ENCODE results near the gene SH3RF2.

Gene SH3RF2

DNA sequence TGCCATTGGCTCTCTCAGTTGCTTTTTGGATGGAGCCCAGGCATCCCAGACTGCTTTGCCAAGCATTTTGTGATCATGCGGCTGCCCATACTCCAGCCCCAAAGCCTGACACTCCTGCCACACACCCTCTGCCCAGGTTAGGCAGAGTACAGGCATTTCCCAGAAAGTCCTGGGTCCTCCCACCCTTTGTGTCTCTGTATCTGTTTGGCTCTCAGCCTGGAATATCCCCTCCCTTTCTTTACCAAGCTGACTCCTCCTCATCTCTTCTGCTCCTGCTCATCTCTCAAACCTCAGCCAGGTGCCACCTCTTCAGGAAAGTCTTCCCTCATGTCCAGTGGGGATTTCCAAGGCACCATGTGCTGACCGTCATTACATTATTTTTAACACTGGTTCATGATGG, 14.3 kb upstream of the SH3RF2 start:
- no peak for DNase-seq (ENCODE audit: low read depth in 2 of 2)

DNA sequence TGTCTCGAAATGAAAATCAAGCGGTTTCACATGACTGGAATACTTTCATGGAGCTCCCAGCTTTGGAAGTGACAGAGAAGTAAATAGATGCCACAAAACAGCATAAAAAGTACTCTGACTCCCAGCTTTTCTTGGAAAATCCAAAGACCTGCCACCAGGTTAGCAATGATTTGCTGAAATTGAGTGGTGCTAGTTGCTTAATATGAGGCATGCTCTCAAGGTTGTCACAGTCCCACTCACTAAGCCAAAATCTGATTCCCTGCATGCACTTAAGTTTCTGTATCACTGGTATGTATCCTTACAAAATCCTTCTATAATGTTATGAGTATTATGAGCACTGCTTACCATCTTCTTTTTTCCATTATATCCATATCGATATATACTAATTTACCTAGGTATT, 13.0 kb upstream of the SH3RF2 start:
- DNase-seq (ENCODE audit: low read depth in 2 of 2): no peak

DNA sequence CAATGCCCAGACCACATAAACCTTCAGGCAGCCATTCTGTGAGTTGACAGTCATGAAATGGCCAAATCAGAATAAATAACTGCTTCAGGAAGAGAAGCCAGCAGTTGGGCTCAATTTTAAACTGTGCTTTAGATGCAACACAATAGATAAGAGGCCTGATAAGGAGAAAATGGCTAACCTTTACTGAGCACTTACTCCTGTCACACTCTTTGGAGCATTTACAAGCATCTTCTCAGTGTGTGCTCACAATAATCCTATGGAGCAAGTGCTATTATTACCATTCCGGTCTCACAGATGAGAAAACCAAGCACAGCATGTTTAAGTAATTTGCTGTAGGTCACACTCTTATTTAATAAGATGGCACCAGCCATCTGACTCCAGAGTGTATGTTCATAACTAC, 11.5 kb upstream of the SH3RF2 start:
- DNase-seq (ENCODE audit: low read depth in 2 of 2): no peak

- DNase-seq (ENCODE audit: low read depth in 2 of 2): no peak
These were observed 11.0 kb upstream of the SH3RF2 start for GRCh38 chr5:145925353-145925752.

GRCh38 chr5:145925803-145926202, 10.6 kb upstream of the SH3RF2 start:
- DNase-seq (ENCODE audit: low read depth in 2 of 2): no peak

DNA sequence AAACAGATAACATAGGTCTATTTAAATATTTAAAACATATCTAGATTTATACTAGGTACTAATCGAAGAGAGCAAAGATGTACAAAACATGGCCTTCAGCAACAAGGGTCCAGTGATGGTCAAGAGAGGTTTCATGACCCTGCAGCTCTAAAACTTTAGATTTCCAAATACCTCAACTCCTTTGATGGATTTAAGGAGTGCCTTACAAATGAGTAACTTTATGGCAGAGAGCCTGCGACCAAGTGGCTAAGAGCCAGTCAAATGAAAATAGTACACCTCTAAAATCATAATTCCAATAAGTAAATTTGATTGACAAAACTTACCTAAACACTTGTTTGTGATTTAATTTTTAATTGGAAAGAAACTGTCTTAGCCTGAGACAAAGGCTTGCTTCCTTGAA, 4.7 kb upstream of the SH3RF2 start:
- DNase-seq (ENCODE audit: low read depth in 2 of 2): no peak

- DNase-seq (ENCODE audit: low read depth in 2 of 2): no peak
These were observed 2.1 kb upstream of the SH3RF2 start for GRCh38 chr5:145934276-145934675.

- DNase-seq (ENCODE audit: low read depth in 2 of 2): no peak
These were observed 1.3 kb downstream of the SH3RF2 start for GRCh38 chr5:145937432-145938250.

DNA sequence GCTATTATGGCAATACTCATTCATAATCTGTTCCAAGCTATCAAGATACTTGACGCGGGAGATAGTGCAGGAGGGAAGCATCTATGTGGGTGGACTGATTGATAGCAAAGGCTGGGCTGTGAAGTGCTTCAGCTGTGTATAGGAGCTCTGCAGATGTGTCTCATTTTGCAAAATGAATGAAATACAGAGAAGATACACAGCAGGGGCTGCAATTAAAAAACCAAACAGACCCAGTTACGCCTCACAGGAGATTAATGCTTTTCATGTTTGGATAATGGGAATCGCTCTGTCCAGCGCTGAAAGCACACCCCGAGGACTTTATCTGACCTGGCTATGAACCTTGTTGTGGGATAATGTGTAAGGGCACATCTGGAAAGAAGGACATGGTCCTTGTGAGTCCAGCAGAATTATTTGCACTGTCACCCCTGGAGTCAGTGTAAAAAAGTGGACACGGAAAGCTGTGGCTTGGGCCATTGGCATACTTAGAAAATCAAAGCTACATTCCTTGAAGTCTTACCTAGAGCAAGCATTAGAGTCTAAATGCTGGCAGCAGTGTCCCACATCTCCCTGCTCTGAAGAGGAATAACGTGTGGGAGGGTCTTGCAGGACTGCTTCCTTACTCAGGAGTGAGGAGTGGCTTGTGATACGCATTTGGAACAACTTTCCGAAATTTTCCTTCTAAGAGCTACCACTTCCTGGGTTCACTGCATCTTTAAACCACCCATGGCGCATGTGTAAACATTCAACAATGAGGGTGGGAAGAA, 2.6 kb downstream of the SH3RF2 start:
- DNase-seq (ENCODE audit: low read depth in 2 of 2): no peak

DNA sequence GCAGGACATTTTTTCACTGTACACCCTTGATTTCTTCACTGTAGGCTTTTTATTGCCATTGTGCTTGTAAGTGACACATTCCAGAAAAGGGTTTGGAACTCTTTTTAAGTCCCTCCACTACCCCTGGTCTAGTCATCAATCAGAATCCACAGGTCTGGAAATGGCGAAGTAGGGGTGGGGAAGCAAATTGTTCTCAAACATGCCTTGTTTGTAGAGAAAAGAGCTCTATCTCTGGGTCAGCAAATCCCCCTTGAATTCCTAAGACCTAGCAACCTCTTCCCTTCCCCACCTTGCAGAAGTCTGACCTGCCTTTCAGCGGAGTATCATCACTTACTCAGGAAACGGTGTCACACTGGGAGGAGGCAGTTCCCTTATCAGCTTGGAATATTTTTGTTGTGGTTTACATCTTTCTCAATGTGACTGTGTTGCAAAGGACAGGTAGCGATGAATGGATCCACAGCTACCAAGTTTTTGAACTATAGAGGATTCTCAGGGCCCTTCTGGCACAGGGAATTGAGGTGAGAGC, 3.2 kb downstream of the SH3RF2 start:
- DNase-seq (ENCODE audit: low read depth in 2 of 2): no peak

DNA sequence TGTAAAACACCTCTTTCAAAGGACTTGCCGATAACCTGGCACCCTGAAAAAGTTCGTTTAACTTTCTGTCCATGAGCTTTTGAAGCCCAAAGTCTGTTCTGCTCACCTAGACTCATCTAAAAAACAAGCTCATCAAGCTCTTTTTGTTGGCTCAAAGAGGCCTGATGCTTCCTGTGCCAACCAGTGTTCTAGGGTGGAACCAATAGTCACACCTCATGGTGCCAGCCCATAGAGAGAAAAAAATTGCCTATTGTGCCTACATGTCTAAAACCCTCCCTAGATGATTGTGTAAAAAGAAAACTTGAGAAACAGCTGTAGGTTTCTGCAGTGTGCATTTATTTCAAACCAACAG, 4.7 kb downstream of the SH3RF2 start:
- DNase-seq (ENCODE audit: low read depth in 2 of 2): no peak

DNA sequence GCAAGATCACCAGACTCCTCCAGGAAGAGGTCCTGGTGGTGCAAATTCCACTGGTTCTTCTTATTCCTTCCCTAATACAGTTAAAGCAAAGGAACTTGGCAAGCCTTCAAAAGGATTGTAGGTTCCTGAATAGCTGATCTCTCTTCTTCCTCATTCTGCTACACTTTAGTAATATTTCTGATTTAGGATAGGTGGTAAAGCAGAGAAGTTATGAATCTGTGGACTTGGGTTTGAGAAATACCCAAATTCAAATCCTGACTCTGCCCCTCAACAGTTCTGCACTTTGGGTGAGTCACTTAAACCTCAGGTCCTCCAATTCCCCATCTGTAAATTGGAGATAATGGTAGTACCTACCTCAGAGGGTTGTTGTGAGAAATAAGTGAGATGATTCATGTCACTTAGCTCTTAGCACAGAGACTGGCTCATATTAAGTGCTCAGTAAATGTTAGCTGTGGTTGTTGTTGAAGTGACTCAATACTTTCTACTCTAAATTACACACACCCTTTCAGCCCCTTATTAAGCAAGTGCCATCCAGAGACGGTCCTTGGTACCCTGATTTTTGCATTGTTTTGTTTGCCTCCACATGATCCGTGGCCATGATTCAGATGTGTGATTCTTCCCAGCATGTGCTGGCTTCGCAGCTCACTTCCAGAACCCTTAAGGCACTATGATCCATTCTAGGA, 5.2 kb downstream of the SH3RF2 start:
- no peak for DNase-seq (ENCODE audit: low read depth in 2 of 2)

- no peak for DNase-seq (ENCODE audit: low read depth in 2 of 2)
These were observed 5.8 kb downstream of the SH3RF2 start for GRCh38 chr5:145942201-145942600.

DNA sequence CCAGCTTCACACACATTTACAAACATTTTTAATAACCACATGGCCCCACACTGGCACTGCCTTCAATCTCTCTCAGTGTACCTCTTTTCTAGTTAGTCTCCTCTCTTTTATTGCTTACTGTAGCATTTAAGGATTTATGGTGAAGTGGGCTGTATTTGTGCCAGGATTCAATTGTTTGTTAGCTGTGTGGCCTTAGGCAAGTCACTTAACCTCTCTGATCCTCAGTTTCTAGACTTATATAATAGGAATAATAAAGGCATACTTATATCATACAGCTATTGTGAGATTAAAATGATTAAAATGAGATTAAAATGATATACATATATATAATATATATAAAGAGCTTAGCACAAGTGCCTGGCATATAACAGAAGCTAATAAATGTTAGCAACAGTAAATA, 6.4 kb downstream of the SH3RF2 start:
- no peak for DNase-seq (ENCODE audit: low read depth in 2 of 2)

- DNase-seq (ENCODE audit: low read depth in 2 of 2): no peak
These were observed 7.3 kb downstream of the SH3RF2 start for GRCh38 chr5:145943674-145944121.

DNA sequence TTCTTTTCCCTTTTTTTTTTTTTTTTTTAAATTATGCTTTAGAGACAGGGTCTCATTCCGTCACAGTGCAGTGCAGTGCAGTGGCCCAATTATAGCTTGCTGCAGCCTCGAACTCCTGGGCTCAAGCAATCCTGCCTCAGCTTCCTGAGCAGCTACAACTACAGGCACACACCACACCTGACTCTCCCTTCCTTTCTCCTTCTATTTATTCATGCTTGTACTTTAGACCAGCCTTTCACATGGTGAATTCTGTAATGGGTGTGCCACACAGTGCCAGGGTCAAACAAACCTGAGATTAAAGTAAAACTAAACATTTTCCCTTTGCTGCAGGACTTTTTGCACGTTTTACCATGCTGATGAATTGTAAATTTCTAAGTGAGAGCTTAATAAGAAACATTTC, 8.0 kb downstream of the SH3RF2 start:
- DNase-seq (ENCODE audit: low read depth in 2 of 2): no peak

DNA sequence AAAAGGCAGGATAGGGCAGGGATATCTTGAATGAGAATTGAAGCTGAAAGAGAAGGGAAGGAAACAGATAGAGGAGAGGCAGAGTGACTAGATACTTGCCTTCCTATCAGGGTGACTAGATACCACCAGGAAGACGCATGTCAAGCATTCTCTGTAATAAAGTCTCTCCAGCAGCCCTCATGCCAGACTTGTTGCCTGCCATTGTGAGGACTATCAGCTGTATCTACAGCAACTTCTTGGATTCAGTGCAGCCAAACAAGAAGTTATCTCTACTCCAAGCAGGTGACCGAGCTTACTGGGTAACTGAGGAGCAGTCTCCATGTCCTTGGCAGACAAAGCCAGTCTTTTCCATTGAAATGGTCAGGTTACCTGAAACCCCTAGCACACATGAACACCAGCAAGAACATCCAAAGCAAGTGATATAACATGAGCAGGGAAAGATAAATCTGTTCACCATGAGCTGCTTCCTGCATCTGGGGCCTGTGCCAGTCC, 9.3 kb downstream of the SH3RF2 start:
- DNase-seq (ENCODE audit: low read depth in 2 of 2): no peak

GRCh38 chr5:145946112-145946861, 9.9 kb downstream of the SH3RF2 start:
- no peak for DNase-seq (ENCODE audit: low read depth in 2 of 2)

GRCh38 chr5:145947581-145947980, 11.2 kb downstream of the SH3RF2 start:
- no peak for DNase-seq (ENCODE audit: low read depth in 2 of 2)

GRCh38 chr5:145948047-145948446, 11.7 kb downstream of the SH3RF2 start:
- DNase-seq (ENCODE audit: low read depth in 2 of 2): no peak

GRCh38 chr5:145948921-145949320, 12.5 kb downstream of the SH3RF2 start:
- no peak for DNase-seq (ENCODE audit: low read depth in 2 of 2)

DNA sequence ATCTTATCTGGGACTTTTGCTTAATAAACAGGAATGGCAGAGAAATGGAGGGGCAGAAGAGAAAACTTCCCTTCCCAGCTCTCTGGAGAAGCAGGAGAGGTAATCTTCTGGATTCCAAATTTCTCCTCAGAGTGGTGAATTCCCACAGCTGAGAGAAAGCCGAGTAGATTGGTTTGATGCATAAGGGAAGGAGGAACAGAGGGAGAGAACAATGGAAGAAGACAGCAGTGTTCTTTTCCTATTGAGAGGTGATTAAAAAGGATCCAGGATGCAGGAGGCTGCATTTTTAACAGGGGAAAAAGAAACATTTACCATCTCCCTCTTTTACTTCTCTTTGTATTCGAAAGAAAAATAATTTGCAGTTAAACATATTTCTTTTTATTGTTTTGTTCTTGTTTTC, 13.1 kb downstream of the SH3RF2 start:
- DNase-seq (ENCODE audit: low read depth in 2 of 2): no peak

Data from stimulated activated CD4-positive, alpha-beta T cell treated with anti-CD3 and anti-CD28 coated beads, Interleukin-12 subunit alpha, Interleukin-12 subunit beta, amount 100 ng/mL, for 24 hours (primary cell).